NCI-H2171 treated with DMSO at 0.1 percent for 48 hours (cell line): ENCODE data around the gene PER2.

ENCODE experiments used
- DNase-seq: peaks from one replicate; lab custom pipeline; 2025; lab: John Stamatoyannopoulos, UW

PER2 gene

GRCh38 chr2:238267341-238267710 is 21.1 kb downstream of the PER2 start:
- DNase-seq = no peak

- no peak for DNase-seq
These were observed 22.8 kb downstream of the PER2 start for GRCh38 chr2:238265605-238266004.

GRCh38 chr2:238264072-238264460 is 24.3 kb downstream of the PER2 start:
- no peak for DNase-seq

GRCh38 chr2:238263204-238264071 is 25.0 kb downstream of the PER2 start:
- peak; percentile 67 for DNase-seq

DNA sequence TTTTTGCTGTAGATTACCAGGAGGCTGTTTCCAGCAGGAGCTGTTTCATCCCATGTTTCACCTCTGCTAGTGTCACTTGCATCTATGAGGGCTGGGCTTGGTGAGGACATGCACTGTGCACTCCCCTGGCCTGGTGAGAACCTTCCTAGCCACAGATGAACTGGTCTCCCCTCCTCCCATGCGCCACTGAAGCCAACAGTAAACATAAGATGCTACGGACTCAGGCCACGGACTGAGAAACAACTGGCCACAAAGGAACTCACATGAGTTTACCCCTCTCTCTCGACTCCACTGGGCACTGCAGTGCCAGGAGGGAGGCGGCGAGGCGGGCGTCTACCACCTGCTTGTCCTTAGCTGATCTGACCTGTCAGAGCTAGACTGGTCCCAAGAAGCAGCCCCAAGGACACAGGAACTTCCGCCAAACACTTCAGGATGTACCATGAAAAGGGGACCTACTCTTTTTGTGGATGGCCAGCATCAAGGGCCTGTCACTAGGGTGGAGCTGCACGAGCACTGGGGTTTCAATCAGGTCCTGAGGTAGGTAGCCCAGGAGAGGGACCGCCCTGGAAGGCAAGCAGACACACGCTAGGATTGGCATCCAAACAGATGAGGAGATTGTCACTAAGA is 25.8 kb downstream of the PER2 start:
- DNase-seq = no peak

- no peak for DNase-seq
These were observed 26.6 kb downstream of the PER2 start for GRCh38 chr2:238261718-238262375.

DNA sequence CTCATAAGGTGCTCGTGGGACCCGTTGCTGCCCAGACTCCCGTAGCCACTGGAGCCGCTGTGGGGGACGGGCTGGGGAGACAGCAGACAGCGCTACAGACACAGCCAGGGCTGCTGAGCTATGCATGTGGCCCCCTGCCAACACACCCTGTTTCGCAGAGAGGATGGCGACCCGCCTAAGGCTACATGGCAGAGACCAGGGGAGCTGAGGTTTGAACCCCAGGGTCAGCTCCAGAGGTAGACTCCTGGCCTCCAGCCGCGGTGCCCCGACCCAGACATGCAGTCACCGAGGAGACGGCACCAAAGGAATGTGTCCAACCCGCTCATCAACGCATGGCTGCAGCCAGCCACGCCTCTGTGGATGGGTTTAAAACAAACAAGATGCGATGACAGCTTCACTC is 27.5 kb downstream of the PER2 start:
- no peak for DNase-seq

- DNase-seq = no peak
These were observed 29.1 kb downstream of the PER2 start for GRCh38 chr2:238259061-238260020.

- DNase-seq = no peak
These were observed 30.4 kb downstream of the PER2 start for GRCh38 chr2:238257786-238258700.

GRCh38 chr2:238256594-238257104 is 31.8 kb downstream of the PER2 start:
- DNase-seq = peak; percentile 76

DNA sequence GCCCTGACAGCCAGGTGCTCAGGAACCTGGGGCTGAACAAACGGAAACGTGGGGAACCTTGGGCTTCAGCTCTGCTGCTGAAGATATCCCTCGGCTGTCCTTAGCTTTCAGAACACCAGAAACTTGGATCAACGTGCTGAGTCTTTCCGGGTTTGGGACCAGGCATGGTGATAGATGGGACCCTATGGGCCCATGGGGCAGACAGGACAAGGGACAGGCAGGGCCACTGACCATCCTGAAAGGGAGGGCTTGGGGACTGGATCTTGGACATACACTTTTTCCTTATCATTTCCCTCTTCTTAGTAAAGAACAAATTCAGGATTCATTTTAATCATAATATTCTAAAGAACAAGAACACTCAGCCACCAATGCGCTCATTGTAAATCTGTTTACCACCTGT is 32.3 kb downstream of the PER2 start:
- no peak for DNase-seq

DNA sequence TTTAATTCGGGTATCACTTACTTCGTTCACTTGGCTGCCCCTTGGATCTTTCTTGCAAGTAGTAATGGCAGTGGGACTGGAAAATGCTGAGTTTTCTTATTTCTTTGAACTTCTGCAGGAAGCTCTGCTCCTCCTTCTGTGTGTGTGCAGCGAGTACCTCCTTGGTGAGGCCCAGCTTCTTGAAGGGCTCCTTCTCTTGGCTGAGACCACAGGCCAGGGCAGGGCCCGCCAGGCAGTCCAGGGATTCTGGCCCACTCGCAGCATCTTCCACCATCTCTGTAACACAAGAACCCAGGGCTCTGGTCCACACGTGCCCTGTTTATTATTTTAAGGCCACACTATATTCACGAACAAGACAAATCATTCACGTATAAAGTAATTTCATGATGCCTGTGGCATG is 32.8 kb downstream of the PER2 start:
- DNase-seq = no peak

GRCh38 chr2:238255151-238255551 is 33.3 kb downstream of the PER2 start:
- peak; percentile 69 for DNase-seq

- peak; percentile 41 for DNase-seq
These were observed 34.2 kb downstream of the PER2 start for GRCh38 chr2:238254095-238254723.

- DNase-seq = no peak
These were observed 35.4 kb downstream of the PER2 start for GRCh38 chr2:238252766-238253630.

DNA sequence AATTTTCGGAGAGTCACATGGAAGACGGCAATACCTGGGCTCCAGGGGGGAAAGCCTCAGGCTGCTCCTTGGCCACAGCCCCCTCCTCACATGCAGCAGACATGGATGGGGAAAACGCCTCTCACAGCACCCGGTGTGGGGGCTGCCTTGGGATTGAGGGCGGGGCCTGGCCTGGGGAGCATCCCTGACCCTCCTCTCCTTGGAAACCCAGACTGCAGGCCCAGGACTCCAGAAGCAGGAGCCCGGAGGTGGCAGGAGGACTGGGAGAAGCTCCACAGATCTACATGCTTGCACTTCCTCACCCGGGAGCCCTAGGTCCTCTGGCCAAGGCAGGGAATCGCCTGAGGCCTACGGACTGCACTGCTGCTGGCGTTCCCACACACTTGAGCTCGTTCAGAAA is 36.4 kb downstream of the PER2 start:
- DNase-seq = no peak

DNA sequence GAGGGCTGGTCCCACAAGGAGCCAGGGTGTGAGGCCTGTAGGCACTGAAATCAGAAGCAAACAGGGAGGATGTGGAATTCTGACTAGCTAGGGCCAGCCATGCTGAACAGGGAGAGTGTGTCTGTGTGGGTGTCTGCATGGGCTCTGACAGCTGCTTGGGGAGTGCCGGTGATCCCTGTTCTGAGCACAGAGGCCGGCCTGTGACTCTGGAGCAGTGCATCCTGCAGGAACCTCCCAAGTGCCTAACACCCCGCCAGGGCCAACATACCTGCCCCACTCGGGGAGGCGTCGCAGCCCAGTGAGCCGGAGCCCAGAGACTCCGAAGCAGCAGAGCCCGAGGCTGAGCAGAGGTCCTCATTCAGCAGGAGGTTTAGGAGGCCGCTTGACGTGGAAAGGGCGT is 37.1 kb downstream of the PER2 start:
- no peak for DNase-seq

DNA sequence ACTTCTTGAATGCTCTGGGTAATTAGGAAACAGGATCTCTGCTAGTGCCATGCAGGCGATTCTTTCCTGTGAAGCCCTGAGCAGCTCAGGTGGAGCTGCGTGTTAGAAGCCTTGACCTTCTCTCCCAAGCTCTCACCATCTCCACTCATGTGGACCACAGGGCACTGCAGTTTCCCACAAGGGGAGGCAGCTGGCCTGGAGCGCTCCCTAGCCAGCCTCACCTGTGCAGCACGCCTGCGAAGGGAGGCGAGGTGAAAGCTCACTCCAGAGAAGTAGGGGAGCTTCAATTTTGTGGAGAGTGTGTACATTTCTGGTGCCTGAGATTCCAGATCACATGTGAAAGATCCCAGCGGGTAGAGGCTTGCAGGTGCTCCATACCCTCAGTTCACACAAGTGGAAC is 37.5 kb downstream of the PER2 start:
- no peak for DNase-seq

DNA sequence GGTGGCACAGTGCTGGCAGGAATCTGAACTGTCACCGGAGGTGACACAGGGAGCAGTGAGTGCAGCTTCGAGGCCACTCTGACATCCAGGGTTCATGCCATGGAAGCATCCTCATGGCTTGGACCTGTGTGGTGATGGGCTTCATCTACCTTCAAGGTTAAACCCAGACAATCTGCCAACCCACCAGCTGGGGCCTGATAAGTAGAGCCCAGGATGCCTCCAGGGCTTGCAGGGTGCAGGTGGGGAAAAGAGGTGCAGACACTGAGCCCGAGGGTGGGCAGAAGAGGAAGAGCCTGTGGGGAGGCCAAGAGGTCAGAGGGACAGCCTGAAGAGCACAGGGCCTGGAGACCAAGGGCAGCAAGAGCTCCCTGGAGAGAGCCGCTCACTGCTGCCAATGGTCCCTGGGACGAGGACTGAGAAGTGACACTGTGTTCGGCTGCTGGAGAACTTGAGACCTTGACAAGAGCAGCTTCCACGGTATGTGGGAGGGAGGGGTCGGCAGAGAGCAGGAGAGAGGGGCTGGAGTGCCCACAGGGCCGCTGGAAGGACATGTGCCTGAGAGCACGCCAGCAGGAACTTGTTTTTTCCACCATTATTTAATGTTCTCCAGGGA is 40.5 kb downstream of the PER2 start:
- DNase-seq = peak; percentile 19
